Stimulated activated CD4-positive, alpha-beta T cell treated with anti-CD3 and anti-CD28 coated beads, Interleukin-15, amount 100 ng/mL, for 48 hours (primary cell): ENCODE results near the gene LPA.
A peak's percentile ranks its signal among the peaks of the same experiment; 100 is the strongest.

Experiments used
- DNase-seq, 2 donors: peaks; one replicate each; pipeline ENCODE4 v3.0.0-alpha.2; 2020; ENCODE audit warnings: low read depth in 2 of 2

LPA gene

DNA sequence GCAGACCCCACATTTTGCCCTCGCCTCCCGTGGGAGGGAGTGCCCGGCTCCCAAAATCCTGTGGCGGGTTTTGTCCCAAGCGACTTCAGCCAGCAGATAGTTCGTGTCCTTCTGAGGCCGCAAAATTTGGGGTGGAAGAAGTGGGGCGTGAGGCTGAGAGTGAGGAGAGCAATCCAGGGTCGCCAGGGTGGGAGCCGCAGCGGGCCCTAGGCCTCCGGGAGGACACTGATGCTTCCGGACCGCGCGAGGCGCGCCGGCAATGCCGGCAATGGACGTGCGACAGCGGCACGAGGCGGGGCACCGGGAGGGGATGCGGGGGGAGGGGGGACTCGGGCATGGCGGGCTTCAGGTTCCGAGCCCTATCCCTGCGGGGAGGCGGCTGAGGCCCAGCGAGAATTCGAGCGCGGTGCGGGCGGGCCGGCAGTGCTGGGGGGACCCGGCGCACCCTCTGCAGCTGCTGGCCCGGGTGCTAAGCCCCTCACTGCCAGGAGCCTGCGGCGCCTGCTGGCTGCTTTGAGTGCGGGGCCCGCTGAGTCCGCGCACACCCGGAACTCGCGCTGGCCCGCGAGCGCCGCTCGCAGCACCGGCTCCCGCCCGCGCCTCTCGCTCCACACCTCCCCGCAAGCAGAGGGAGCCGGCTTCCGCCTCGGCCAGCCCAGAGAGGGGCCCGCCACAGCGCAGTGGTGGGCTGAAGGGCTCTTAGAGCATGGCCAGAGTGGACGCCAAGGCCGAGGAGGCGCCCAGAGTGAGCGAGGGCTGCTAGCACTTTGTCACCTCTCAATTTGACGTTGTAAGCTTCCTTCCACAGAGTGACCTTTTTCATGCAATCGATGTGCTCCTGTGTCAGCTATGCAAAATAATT, 143.8 kb downstream of the LPA start:
- peak; percentile 35 to 48 for DNase-seq

DNA sequence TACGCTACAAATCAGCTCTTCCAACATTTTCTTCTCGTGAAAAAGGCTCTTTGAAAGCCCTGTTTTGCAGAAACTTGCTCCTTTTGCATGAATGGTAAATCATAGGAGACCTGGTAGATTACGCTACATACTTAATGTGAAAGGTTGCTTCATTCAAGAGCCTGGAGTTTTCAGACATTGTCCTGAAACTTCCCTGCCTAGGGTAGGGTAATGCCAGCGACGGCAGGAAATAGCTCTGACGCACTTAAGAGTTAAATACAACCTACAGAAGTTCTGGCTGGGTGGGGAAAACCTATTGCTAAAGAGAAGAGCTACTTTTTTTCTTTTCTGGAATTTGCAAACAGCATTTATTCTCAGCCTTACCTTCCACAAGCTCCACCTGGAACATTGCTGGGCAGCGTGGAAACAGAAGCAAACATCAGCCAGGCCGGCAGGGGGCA, 144.5 kb downstream of the LPA start:
- peak in 1 of 2 donors; percentile 60 for DNase-seq

DNA sequence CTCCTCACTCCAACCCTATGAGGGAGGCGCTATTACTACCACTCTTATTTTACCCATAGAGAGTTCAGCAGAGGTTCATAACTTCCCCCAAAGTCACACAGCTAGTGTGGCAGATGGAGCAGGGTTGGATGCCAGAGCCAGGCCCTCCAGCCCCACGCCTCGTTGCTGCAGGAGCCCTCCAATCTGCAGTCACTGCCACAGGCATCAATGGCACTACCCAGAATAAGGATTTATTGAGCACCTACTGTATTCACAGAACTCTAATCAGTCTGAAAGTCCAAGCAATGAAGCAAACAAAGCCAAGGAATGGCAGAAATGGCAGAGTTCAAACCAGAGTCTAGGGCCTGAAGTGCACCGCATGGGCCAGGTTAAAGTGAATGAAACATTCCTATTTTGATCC, 144.9 kb downstream of the LPA start:
- DNase-seq = no peak

DNA sequence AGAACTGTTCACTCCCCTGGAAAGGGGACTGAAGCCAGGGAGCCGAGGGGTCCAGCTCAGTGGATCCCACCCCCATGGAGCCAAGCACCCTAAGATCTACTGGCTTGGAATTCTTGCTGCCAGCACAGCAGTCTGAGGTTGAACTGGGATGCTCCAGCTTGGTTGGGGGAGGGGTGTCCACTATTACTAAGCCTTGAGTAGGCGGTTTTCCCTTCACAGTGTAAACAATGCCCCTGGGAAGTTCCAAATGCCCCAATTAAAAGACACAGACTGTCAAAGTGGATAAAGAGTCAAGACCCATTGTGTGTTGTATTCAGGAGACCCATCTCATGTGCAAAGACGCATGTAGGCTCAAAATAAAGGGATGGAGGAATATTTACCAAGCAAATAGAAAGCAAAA, 150.2 kb downstream of the LPA start:
- no peak for DNase-seq

DNA sequence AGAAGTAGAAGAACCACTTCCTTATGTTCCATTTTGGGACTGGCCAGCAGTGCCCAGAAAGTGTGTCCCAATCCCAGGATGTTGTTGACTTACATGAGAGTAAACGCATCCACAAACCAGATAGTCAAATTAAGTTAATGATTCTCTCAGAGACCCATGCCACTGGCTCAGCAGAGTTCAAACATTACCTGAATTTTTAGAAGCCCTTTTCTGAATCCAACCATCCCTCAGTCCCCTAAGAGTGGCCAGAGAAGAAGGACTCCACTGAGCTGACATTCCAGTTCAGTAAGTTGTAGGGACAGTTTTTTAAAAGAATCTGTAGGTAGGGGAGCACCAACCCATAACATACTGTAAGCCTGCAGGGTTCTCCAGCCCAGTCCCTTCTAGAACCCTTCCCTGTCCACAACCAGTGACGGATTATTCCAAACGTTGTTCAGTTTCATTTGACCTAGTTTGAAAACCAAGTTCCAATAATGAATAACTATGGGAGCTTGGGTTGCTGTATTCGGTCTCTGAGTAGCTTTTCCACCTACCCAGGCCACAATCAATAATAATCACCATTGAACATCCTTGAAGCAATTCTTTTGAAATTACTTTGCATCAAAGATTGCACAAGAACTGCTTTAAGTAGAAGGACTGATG, 153.0 kb downstream of the LPA start:
- no peak for DNase-seq

DNA sequence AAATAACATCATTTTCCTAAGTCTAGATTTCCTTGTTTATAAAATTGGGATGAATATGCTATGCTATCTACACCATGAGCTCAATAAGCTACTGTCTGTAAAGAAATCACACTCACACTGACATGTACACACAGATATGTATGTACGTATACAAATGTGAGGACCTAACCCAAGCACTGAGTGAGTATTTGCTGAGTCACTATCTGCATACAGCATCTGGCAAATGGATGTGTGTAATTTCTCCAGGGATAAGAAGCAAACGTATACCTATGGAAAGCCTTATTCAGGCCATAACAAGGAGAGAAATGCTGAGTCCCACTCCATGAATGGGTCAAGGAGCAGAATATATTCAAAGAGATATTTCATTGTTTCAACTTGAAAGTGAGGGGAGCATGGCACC, 153.9 kb downstream of the LPA start:
- no peak for DNase-seq

DNA sequence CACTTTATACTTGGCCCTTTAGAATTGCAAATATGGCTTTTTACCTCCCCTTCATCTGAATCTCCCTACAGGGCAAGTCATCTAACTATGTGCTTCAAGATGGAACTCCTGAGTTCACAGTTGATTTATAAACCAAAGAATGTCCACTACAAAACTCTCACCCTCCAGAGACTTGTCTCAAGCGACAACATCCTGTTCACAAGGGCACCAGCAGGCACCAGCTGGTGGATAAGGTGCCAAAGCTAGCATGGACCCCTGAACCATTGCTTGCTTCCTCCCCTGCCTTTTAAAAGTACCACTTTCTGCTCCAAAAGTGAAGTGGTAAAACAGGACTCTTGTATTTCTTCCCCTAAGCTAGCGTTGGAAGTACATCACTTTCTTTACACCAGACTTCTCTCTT, 154.5 kb downstream of the LPA start:
- no peak for DNase-seq

DNA sequence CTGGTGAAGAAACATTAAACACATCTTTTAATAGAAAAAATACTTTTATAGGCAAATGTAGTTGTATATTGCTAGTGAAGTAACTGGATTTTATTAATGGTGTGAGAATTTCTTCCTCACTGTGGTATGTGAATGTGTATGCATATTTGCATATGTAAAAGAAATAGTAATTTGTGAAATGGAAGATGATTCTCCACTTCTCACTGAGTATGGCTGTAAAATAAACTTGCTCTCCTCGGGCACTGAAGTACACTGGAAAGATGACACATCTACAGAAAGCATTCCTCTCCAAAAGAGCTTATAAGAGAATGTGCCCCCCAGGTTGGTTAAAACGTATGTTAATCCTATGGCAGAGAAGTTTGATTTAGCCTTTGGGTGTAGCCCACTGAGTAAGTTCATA, 155.5 kb downstream of the LPA start:
- DNase-seq = no peak

DNA sequence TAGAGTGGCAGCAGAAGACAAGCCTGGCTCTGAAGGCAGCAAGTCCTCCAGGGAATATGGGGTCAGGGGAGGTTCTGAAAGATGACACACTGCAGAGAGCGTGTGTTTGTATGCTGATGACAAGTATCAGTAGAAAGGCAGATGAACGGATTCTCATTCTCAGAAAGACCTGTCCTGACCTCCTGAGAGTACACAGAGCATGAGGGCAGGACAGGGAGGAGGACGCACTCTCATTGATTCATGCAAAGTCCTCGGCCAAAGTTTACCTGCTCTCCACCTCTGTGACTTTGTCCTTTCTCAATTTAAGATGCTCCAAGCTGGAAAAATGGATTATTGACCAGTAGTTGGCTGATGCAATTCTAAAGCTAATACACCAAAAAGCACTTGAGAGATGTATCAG, 156.7 kb downstream of the LPA start:
- DNase-seq = no peak

DNA sequence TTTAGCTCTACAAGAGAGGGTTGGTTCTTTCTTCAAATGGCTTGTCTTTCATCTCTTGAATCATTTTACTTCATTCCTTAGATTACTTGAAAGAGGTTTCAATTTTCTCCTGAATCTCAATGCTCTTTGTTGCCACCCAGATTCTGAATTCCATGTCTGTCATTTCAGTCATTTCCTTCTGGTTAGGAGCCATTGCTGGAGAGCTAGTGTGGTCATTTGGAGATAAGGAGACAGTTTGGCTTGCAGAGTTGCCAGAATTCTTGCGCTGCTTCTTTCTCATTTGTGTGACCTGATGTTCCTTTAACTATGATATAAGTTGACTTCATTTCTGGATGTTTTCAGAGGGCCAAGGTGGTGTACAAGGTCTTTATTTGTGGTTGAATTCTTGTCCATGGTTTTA, 158.1 kb downstream of the LPA start:
- no peak for DNase-seq

DNA sequence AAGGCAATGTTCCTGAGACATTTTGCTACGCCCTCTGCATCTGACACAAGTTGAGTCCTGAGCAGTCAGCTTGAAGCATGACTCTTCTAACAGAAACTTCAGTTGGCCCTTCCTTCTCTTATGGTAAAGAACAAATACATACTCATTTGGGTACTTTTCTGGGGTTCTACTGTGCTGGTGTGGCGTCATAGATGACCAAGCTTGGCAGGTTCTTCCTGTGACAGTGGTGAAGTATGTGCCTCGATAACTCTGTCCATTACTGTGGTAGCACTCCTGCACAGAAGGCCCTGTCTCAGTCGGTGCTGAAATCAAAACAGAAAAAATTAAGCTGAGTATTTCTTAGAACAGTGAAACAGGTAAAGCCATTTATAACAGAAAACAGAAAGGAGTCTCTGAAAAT, 163.4 kb downstream of the LPA start:
- DNase-seq = no peak

DNA sequence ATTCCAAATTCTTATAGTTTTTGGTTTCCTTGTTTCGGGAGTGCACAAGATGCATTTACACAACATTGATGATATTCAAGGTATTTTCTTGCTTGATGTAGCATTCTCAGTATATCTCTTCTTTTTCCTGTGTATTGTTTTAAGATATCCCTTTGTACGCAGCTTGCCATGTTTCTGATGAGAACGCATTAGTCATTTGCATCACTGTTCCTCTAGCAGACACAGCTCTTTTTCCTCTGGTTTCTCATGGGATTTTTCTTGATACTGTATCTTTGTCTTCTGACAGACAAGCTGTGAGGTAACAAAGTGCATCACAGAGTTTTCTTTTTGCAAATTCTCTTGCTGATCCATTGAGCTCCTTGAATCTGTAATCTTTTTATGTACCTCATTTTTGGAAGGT, 169.5 kb downstream of the LPA start:
- no peak for DNase-seq

DNA sequence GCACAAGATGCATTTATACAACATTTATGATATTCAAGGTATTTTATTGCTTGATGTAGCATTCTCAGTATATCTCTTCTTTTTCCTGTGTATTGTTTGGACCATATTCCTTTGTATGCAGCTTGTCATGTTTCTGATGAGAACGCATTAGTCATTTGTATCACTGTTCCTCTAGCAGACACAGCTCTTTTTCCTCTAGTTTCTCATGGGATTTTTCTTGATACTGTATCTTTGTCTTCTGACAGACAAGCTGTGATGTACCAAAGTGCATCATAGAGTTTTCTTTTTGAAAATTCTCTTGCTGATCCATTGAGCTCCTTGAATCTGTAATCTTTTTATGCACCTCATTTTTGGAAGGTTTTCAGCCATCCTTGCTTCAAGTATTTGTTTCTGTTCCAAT, 175.0 kb downstream of the LPA start:
- no peak for DNase-seq

DNA sequence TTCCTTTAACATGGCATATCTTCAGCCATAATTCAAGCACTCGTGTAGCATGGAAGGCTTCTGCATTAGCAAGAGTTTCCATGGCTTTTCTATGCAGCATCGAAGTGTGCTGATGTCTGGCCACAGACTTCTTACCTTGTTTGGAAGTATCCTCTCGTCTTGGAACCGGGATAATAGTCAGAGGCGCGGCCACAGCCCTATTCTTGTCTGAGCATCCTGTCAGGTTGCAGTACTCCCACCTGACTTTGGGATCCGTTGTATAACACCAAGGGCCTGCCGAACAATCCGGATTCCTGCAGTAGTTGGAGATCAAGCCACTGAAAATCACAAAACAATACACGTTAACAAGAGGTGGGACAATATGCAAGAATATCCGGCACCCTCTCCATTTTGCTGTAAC, 177.0 kb downstream of the LPA start:
- DNase-seq = no peak
